ENCODE data around the gene FOSL2.

The FOSL2 gene

GRCh38 chr2:28448793-28449100 is 56.1 kb downstream of the FOSL2 start:
- no peak for DNase-seq
- TF ChIP-seq CTCF (IDR thresholded peaks at IDR 0.05; ENCODE audit: low read depth, low read length, missing control alignments), result no peak
- Histone ChIP-seq H3K27me3 (replicated peaks) (no peaks in the 10 kb centered on the region), H3K4me3 (ENCODE audit: low read depth, low read length) (no peak overlapping the region), H3K36me3 (replicated peaks) (no peaks in the 10 kb centered on the region), H3K27ac (peak overlapping the region; percentile 73)
- in situ Hi-C loops (cut with HindIII; ENCODE audit: low pct_ligation_motif_present, low sequenced_read_pairs), result no loop called here

GRCh38 chr2:28449126-28449487 is 56.4 kb downstream of the FOSL2 start:
- no peaks in the 10 kb centered on the region for H3K36me3 ChIP-seq (replicated peaks)
- no peaks in the 10 kb centered on the region for H3K27me3 ChIP-seq (replicated peaks)
- H3K27ac ChIP-seq, result peak overlapping the region; percentile 73
- DNase-seq, result no peak
- H3K4me3 ChIP-seq (ENCODE audit: low read depth, low read length), result no peak overlapping the region
- no peak for TF ChIP-seq CTCF (IDR thresholded peaks at IDR 0.05; ENCODE audit: low read depth, low read length, missing control alignments)
- in situ Hi-C loops (cut with HindIII; ENCODE audit: low pct_ligation_motif_present, low sequenced_read_pairs), result no loop called here

- H3K27me3 ChIP-seq (replicated peaks), result no peaks in the 10 kb centered on the region
- H3K27ac ChIP-seq, result peak overlapping the region; percentile 73
- peak; percentile 14 for TF ChIP-seq CTCF (IDR thresholded peaks at IDR 0.05; ENCODE audit: low read depth, low read length, missing control alignments)
- no peak overlapping the region for H3K4me3 ChIP-seq (ENCODE audit: low read depth, low read length)
- peak; percentile 61 for DNase-seq
- H3K36me3 ChIP-seq (replicated peaks), result no peaks in the 10 kb centered on the region
- in situ Hi-C loops (cut with HindIII; ENCODE audit: low pct_ligation_motif_present, low sequenced_read_pairs), result no loop called here
Measured at GRCh38 chr2:28449488-28450395, 57.1 kb downstream of the FOSL2 start.

- H3K27ac ChIP-seq, result no peak overlapping the region
- no peak for TF ChIP-seq CTCF (IDR thresholded peaks at IDR 0.05; ENCODE audit: low read depth, low read length, missing control alignments)
Measured at GRCh38 chr2:28450901-28451565, 58.4 kb downstream of the FOSL2 start.

GRCh38 chr2:28451793-28452533 is 59.3 kb downstream of the FOSL2 start:
- no peak for TF ChIP-seq CTCF (IDR thresholded peaks at IDR 0.05; ENCODE audit: low read depth, low read length, missing control alignments)
- DNase-seq, result no peak
- in situ Hi-C loops (cut with HindIII; ENCODE audit: low pct_ligation_motif_present, low sequenced_read_pairs), result no loop called here
- Histone ChIP-seq H3K27ac (no peak overlapping the region), H3K27me3 (replicated peaks) (no peaks in the 10 kb centered on the region), H3K4me3 (ENCODE audit: low read depth, low read length) (no peak overlapping the region), H3K36me3 (replicated peaks) (no peaks in the 10 kb centered on the region)

More at GRCh38 chr2:28450901-28451565, 58.4 kb downstream of the FOSL2 start:
- no peaks in the 10 kb centered on the region for H3K27me3 ChIP-seq (replicated peaks)
- no peaks in the 10 kb centered on the region for H3K36me3 ChIP-seq (replicated peaks)
- no peak for DNase-seq
- in situ Hi-C loops (cut with HindIII; ENCODE audit: low pct_ligation_motif_present, low sequenced_read_pairs), result no loop called here
- H3K4me3 ChIP-seq (ENCODE audit: low read depth, low read length), result no peak overlapping the region

Measured in brain microvascular endothelial cell (primary cell).